Measurements from ENCODE around the gene IPMK. TPM values are rescaled to one million over a fixed set of nuclear protein-coding genes. Genes with fewer than 3 reads are reported as not detected.
"Not testable (repeated sequence)": the region's sequence is repeated elsewhere in the genome, so short reads cannot be mapped to it uniquely, and the experiment has no call there.

The IPMK gene
- total RNA-seq, 1 donor from 2014 or later: 7.7 TPM

- Mint-ChIP-seq H3K9me3 (no peaks in the 10 kb centered on the region), H3K4me3 (ENCODE audit: low read depth) (no peak overlapping the region), H3K27ac (no peak overlapping the region), H3K4me1 (ENCODE audit: low read depth) (no peaks in the 10 kb centered on the region), H3K27me3 (ENCODE audit: low read depth) (peaks cover 9% of the 10 kb centered on the region), H3K36me3 (ENCODE audit: low read depth) (no peaks in the 10 kb centered on the region)
- no peak for DNase-seq (ENCODE audit: low spot score)
- intact Hi-C loops (cut with micrococcal nuclease): no loop called here
These were observed 110.5 kb downstream of the IPMK start for GRCh38 chr10:58157076-58157766.

GRCh38 chr10:58155941-58156340 is 111.8 kb downstream of the IPMK start:
- DNase-seq (ENCODE audit: low spot score); H3K4me1 Mint-ChIP-seq (ENCODE audit: low read depth); H3K27me3 Mint-ChIP-seq (ENCODE audit: low read depth); H3K36me3 Mint-ChIP-seq (ENCODE audit: low read depth); intact Hi-C loops (cut with micrococcal nuclease); H3K4me3 Mint-ChIP-seq (ENCODE audit: low read depth); H3K27ac Mint-ChIP-seq; H3K9me3 Mint-ChIP-seq: not testable (repeated sequence)

DNA sequence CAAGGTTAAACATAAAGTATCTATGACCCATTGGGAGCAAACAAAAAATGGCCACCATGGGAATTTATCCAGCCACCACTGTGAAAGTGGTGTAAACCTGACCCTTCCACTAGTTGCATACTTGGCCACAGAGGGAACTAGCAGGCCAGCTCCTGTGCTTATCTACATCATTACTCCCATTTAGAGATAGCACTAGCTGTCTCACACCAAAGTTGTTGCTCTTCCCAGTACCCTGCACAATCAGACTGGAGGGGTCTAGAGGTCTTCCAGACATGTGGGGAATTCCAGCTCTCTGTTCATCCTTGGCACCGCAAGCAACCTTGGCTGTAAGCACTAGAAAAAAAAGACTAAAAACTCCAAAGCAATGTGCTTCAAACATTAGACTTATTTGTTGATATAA is 113.9 kb downstream of the IPMK start:
- no peak for DNase-seq (ENCODE audit: low spot score)
- H3K27ac Mint-ChIP-seq: no peak overlapping the region
- no peaks in the 10 kb centered on the region for H3K4me1 Mint-ChIP-seq (ENCODE audit: low read depth)
- peaks cover 6% of the 10 kb centered on the region for H3K27me3 Mint-ChIP-seq (ENCODE audit: low read depth)
- intact Hi-C loops (cut with micrococcal nuclease): loop anchor here (5.0 kb wide), 1 partner anchor 811 kb away; no protein-coding TSS in a partner anchor
- no peaks in the 10 kb centered on the region for H3K36me3 Mint-ChIP-seq (ENCODE audit: low read depth)
- H3K9me3 Mint-ChIP-seq: no peaks in the 10 kb centered on the region
- H3K4me3 Mint-ChIP-seq (ENCODE audit: low read depth): no peak overlapping the region

GRCh38 chr10:58152673-58153263 is 114.9 kb downstream of the IPMK start:
- Mint-ChIP-seq H3K36me3 (ENCODE audit: low read depth) (no peaks in the 10 kb centered on the region), H3K4me3 (ENCODE audit: low read depth) (no peak overlapping the region), H3K27ac (no peak overlapping the region), H3K4me1 (ENCODE audit: low read depth) (no peaks in the 10 kb centered on the region), H3K27me3 (ENCODE audit: low read depth) (peaks cover 6% of the 10 kb centered on the region), H3K9me3 (no peaks in the 10 kb centered on the region)
- DNase-seq (ENCODE audit: low spot score): no peak
- intact Hi-C loops (cut with micrococcal nuclease): loop anchor here (5.0 kb wide), 1 partner anchor 810 kb away; no protein-coding TSS in a partner anchor

DNA sequence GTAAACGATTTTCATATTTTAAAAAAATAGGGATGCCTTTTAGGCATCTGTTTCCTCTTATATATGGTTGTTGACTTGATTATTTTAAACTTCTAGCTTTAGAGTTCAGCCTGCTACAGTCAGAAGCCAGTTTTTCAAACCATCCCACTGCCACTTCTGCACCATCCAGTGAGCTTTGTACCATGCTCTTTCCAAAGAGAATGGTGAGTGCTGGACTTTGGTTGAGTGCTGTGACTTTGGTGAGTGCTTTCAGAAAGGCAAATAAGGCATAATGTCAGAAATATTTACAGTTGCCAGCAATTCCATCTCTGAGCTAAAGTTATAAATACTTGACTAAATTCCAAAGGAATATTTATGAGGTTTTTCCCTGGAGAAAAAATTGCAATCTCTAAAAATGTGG is 117.4 kb downstream of the IPMK start:
- Mint-ChIP-seq H3K36me3 (ENCODE audit: low read depth) (no peaks in the 10 kb centered on the region), H3K9me3 (no peaks in the 10 kb centered on the region), H3K4me3 (ENCODE audit: low read depth) (no peak overlapping the region), H3K4me1 (ENCODE audit: low read depth) (no peaks in the 10 kb centered on the region), H3K27ac (no peak overlapping the region), H3K27me3 (ENCODE audit: low read depth) (no peaks in the 10 kb centered on the region)
- DNase-seq (ENCODE audit: low spot score): no peak
- intact Hi-C loops (cut with micrococcal nuclease): loop anchor here (5.0 kb wide), 1 partner anchor 808 kb away; no protein-coding TSS in a partner anchor

DNA sequence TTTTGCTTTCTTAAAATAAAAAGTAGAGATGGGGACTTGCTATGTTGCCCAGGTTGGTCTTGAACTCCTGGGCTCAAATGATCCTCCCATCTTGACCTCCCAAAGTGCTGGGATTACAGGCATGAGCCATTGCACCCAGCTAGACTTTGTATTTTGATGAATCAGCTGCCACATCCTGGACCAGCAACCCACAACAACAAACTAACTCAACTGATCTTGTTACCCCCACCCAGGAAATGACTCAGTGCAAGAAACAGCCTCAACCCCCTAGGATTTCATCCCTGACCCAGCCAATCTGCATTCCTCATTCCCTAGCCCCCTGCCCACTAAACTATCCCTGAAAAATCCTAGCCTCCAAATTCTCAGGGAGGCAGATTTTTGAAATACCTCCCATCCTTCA is 123.8 kb downstream of the IPMK start:
- no peak for DNase-seq (ENCODE audit: low spot score)
- H3K27me3 Mint-ChIP-seq (ENCODE audit: low read depth): no peaks in the 10 kb centered on the region
- H3K4me3 Mint-ChIP-seq (ENCODE audit: low read depth): no peak overlapping the region

More for the DNA sequence above, 123.8 kb downstream of the IPMK start:
- Mint-ChIP-seq H3K9me3 (peaks cover 11% of the 10 kb centered on the region), H3K36me3 (ENCODE audit: low read depth) (no peaks in the 10 kb centered on the region), H3K4me1 (ENCODE audit: low read depth) (peaks cover 8% of the 10 kb centered on the region), H3K27ac (no peak overlapping the region)
- intact Hi-C loops (cut with micrococcal nuclease): no loop called here

Other genes with a start within 250 kb of the IPMK start
- 39.7 and 43.2 TPM in 2 replicates for gene CISD1, start 1.3 kb upstream of the IPMK start, total RNA-seq
- 14.8 and 14.9 TPM in 2 replicates for gene UBE2D1, start 67.1 kb upstream of the IPMK start, total RNA-seq
- gene TFAM, start 117.5 kb upstream of the IPMK start, total RNA-seq: 85.0 and 86.6 TPM in 2 replicates
- gene BICC1, start 245.0 kb upstream of the IPMK start, total RNA-seq: 0.11 and 0.21 TPM in 2 replicates

All from activated T-helper 2 cell treated with anti-CD3 and anti-CD28 coated beads, Interferon-gamma antibody, Interleukin-2, Interleukin-4, amounts not matched to agents 10 μg/mL and 5 μg/mL and 100 μg/mL, durations not matched to agents 14 hours and 24 hours and 36 hours (primary cell).